ENCODE measurements around the gene NDUFAF5.

Gene NDUFAF5

GRCh38 chr20:13822459-13822858, 37.6 kb downstream of the NDUFAF5 start:
- no peak for DNase-seq (ENCODE audit: low spot score)

- DNase-seq (ENCODE audit: low spot score) = no peak
Measured at GRCh38 chr20:13824459-13824858, 39.6 kb downstream of the NDUFAF5 start.

DNA sequence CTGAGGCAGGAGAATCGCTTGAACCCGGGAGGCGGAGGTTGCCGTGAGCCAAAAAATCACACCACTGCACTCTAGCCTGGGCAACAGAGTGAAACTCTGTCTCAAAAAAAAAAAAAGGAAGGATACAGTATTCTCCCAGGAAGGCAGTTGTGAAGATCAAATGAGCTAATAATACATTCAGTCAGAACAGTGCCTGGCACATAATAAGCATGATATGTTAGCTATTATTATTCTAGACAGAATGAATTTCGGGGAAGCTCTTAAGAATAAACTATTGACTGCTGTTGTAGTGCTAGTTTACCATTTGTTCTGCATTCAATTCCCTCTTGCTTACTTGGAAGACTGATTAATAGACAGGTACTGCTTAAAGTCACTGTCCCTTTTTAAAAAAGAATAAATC, 40.6 kb downstream of the NDUFAF5 start:
- no peak for DNase-seq (ENCODE audit: low spot score)

DNA sequence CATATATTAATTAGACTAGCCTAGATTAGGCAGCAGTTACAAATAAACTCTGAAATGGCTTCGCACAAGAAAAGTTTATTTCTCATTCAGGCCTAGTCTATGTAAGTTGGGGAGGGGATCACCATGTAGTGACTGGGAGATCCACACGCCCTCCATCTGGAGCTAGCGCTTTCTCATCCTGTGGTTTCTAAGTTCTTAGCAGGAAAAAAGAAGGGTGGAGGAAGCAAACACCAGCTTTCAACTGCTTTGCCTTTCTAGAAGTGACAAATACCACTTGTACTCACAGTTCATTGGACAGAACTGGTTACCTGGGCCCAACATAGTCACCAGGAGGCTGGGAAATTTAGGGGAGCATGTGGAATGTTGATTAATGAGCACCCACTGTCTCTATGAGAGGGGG, 46.6 kb downstream of the NDUFAF5 start:
- DNase-seq (ENCODE audit: low spot score) = no peak

DNA sequence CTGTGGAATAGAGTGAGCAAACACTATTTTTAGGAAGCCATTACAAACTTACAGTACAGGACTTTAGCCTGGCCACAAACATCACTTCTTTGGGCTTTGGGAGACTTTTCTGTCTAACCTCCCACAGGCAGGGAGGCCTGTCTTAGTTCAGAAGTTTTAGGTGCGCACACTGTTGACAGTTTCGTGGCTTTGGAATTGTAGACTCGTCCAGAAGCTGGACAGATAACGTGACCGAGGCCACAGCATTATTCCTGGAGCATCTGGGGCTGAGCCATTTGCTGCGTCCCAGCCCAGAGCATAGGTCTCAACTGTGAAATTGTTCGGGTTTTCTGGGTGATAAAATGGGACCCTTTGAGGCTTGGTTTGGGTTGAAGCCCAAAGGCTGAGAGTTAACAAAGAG, 53.8 kb downstream of the NDUFAF5 start:
- no peak for DNase-seq (ENCODE audit: low spot score)

- no peak for DNase-seq (ENCODE audit: low spot score)
Measured at GRCh38 chr20:13839421-13840092, 54.7 kb downstream of the NDUFAF5 start.

DNA sequence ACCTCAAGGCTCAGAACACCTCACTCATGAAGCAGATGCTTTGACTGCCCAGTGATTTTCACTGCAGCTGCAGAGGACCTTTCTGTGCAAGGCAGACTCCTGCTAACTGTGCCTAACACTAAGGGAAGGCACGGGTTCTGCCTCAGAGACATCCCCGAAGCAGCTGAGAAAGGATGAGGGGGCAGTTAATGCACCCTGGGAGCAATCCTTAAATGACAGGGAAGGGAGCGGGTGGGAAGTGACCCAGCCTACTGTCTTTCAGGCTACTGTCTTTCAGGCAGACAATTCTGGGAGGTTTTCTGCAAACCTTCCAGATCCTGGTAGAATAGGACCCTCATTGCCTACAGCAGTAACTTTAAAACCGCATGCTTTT, 55.3 kb downstream of the NDUFAF5 start:
- DNase-seq (ENCODE audit: low spot score) = peak; percentile 40

DNA sequence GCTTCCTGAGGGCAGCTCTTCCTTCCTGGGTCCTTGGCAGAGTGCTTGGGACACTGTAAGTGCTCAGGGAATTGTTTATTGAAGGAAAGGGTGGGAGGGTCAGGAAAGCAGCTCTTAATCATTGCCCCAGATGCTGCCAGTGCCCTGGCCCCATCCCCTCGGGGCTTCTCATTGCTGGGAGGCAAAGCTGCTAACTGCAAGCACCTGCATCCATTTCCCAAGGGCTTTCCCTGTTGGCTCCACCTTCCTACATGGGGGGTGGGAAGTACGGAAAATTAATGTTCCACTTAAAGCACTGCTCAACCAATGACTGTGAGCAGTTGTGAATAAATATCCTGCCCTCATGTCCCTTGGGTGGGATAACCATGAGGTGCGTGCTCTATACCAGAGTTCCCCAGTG, 56.4 kb downstream of the NDUFAF5 start:
- no peak for DNase-seq (ENCODE audit: low spot score)

- DNase-seq (ENCODE audit: low spot score) = no peak
Measured at GRCh38 chr20:13844296-13844695, 59.5 kb downstream of the NDUFAF5 start.

GRCh38 chr20:13851279-13851678, 66.5 kb downstream of the NDUFAF5 start:
- no peak for DNase-seq (ENCODE audit: low spot score)

GRCh38 chr20:13852306-13852705, 67.5 kb downstream of the NDUFAF5 start:
- no peak for DNase-seq (ENCODE audit: low spot score)

- no peak for DNase-seq (ENCODE audit: low spot score)
Measured at GRCh38 chr20:13855613-13856012, 70.8 kb downstream of the NDUFAF5 start.

- peak; percentile 68 for DNase-seq (ENCODE audit: low spot score)
Measured at GRCh38 chr20:13856354-13856753, 71.5 kb downstream of the NDUFAF5 start.

- no peak for DNase-seq (ENCODE audit: low spot score)
Measured at GRCh38 chr20:13857304-13857703, 72.5 kb downstream of the NDUFAF5 start.

GRCh38 chr20:13857961-13858360, 73.1 kb downstream of the NDUFAF5 start:
- DNase-seq (ENCODE audit: low spot score) = no peak

- no peak for DNase-seq (ENCODE audit: low spot score)
Measured at GRCh38 chr20:13858439-13858838, 73.6 kb downstream of the NDUFAF5 start.

GRCh38 chr20:13858871-13859270, 74.0 kb downstream of the NDUFAF5 start:
- no peak for DNase-seq (ENCODE audit: low spot score)

DNA sequence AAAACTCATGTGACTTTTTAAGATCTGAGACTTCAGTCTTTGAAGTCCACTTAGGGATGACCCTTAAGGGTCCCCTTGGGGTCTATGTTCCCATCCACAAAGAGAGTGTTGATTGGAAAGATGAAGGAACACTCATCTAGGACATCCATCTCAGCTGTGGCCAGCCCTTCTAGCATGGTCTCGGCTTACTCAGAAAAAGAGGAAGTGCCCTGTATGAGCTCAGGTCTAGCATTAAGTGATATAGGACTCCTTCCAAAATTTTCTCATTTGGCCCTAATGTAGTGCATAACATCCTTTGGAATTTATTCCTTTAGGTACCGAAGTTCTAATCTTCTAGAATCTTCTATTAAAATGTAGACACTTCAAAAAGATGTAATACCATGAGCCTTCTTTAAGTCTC, 77.4 kb downstream of the NDUFAF5 start:
- no peak for DNase-seq (ENCODE audit: low spot score)

- DNase-seq (ENCODE audit: low spot score) = no peak
Measured at GRCh38 chr20:13863244-13863643, 78.4 kb downstream of the NDUFAF5 start.

GRCh38 chr20:13865156-13865555, 80.3 kb downstream of the NDUFAF5 start:
- no peak for DNase-seq (ENCODE audit: low spot score)

GRCh38 chr20:13865791-13866351, 81.0 kb downstream of the NDUFAF5 start:
- DNase-seq (ENCODE audit: low spot score) = peak; percentile 40

- DNase-seq (ENCODE audit: low spot score) = no peak
Measured at GRCh38 chr20:13868331-13868730, 83.5 kb downstream of the NDUFAF5 start.

DNA sequence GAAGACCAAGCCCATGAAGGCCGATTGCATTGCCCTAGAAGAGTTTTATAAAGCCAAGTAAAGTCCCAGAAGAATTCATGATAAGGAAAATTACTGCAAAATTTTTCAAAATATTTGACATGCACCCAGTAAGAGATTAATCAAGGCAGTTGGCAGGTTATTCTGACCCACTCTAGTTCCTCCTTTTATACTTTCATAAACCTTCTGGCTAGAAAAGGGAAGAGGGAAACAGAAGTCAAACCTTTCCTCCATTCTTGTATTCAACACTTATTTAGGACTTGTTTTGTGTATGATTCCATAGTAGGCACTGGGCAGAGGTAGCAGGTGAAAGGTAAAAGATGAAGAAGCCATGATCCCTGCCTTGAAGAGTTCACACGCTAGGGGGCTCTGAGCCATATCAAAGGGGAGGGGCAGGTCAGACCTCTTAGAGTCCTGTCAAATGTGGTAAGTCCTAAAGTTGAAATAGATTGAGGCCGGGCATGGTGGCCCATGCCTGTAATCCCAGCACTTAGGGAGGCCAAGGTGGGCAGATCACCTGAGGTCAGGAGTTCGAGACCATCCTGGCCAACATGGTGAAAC, 85.4 kb downstream of the NDUFAF5 start:
- DNase-seq (ENCODE audit: low spot score) = no peak

Measured in putamen (tissue), 1 donor.